Suprapubic skin (tissue), 4 donors: ENCODE results near the gene IQSEC3. TPM values are rescaled to one million over a fixed set of nuclear protein-coding genes. Genes with fewer than 3 reads are reported as not detected.

Experiments
- DNase-seq, 2 donors: peaks; one replicate each; pipeline ENCODE4 v3.0.0-alpha.2; 2019; ENCODE audit warnings: low spot score in 2 of 2
- H3K27ac ChIP-seq: fragments of 200-600 bp; sonication (generic); one replicate; pipeline ENCODE4 v1.5.1; 2019
- H3K27me3 ChIP-seq: fragments of 200-600 bp; sonication (generic); one replicate; pipeline ENCODE4 v1.5.1; 2019
- H3K36me3 ChIP-seq: fragments of 200-600 bp; sonication (generic); one replicate; pipeline ENCODE4 v1.5.1; 2019
- H3K4me1 ChIP-seq: fragments of 200-600 bp; sonication (generic); one replicate; pipeline ENCODE4 v1.5.1; 2019
- H3K4me3 ChIP-seq: fragments of 200-600 bp; sonication (generic); one replicate; pipeline ENCODE4 v1.5.1; 2019; ENCODE audit warnings: mild to moderate bottlenecking
- H3K9me3 ChIP-seq: fragments of 200-600 bp; sonication (generic); one replicate; pipeline ENCODE4 v1.5.1; 2019
- EP300 ChIP-seq: sonication (generic); formaldehyde crosslinking; IDR thresholded peaks from one replicate; pipeline ENCODE4 v1.6.1; 2017; ENCODE audit warnings: antibody characterized with exemption
- POLR2A ChIP-seq, 2 donors: fragments of 450-650 bp; IDR thresholded peaks; one replicate each; pipeline ENCODE4 v1.6.1; 2017; ENCODE audit warnings: antibody characterized with exemption in 2 of 2, mild to moderate bottlenecking in 2 of 2, moderate library complexity in 2 of 2
- POLR2AphosphoS5 ChIP-seq, 3 donors: sonication (generic); formaldehyde crosslinking; IDR thresholded peaks; one replicate each; pipeline ENCODE4 v1.6.1; 2017; ENCODE audit warnings: antibody characterized with exemption in 3 of 3
- WGBS: methylation state at CpG from one replicate; pipeline ENCODE4 v1.1.5; 2018; 5-methylcytosine and 5-hydroxymethylcytosine counted together
- total RNA-seq, 4 donors: library from RNA; depleted of rRNA; stranded (reverse); fragments of >200 nt; gene quantifications; one replicate each; pipeline ENCODE4 v1.1.0, GENCODE V29; 2016
- TF ChIP-seq, protein P1 (sequence below), 2 donors: fragments of 200-600 bp in 1 of 2; fragments of 450-650 bp in 1 of 2; sonication (generic) in 1 of 2; IDR thresholded peaks; one replicate each; pipeline ENCODE4 v1.5.1; 2016 to 2019; ENCODE audit warnings: antibody characterized with exemption in 2 of 2, mild to moderate bottlenecking in 1 of 2, moderate library complexity in 1 of 2

Gene IQSEC3
- total RNA-seq, 4 donors from 2014 or later: 0.18 to 0.21 TPM; not detected in 2

DNA sequence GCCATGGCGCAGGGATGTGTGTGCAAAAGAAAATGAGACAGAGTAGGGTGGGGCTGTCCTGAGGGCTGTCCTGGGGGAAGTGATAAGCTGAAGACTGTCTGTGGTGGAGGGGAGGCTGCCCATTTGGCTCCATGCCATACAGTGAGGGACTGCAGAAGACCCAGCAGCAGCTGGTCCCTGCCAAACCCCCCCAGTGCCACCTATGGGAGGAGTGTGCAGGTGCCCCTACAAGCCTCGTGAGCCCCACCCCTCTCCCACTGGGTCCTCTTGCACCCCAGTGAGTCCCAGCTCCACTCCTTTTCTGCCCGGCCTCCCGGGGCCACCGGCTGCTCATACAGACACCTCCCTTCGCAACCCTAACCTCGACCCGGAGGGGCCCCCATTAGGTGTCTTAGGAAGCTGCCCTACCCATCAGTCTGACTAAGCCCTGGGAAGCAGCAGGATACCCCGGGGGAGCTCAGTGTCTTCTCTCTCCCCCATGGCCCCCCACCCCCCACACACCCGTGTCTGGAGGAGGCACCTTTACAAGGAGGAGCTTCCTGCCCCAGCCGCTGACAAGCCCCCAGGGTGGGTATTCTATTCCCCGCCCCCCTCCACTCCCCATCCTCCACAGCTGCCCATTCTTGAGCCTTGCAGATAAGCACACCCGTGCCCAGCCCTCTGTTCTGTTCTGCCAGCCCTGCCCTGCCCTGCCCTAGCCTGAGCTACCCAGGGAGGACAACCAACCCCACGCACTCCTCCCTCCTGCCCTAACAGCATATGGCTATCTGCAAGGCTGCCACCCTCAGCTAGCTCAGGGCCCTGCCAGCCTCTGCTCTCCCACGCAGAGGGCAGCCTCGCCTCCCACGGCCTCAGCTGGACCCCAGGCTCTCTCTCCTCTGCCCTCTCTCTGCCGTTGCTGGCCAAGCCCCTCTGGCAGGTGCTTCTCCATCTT is 105.4 kb downstream of the IQSEC3 start:
- WGBS: 46% methylated on average over 15 of the region's 18 CpGs
- TF ChIP-seq POLR2AphosphoS5 (IDR thresholded peaks at IDR 0.05) (no peak), POLR2A (IDR thresholded peaks at IDR 0.05) (no peak), EP300 (no peak)
- TF ChIP-seq, protein P1, sequence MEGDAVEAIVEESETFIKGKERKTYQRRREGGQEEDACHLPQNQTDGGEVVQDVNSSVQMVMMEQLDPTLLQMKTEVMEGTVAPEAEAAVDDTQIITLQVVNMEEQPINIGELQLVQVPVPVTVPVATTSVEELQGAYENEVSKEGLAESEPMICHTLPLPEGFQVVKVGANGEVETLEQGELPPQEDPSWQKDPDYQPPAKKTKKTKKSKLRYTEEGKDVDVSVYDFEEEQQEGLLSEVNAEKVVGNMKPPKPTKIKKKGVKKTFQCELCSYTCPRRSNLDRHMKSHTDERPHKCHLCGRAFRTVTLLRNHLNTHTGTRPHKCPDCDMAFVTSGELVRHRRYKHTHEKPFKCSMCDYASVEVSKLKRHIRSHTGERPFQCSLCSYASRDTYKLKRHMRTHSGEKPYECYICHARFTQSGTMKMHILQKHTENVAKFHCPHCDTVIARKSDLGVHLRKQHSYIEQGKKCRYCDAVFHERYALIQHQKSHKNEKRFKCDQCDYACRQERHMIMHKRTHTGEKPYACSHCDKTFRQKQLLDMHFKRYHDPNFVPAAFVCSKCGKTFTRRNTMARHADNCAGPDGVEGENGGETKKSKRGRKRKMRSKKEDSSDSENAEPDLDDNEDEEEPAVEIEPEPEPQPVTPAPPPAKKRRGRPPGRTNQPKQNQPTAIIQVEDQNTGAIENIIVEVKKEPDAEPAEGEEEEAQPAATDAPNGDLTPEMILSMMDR (IDR thresholded peaks at IDR 0.05): no peak
- H3K9me3 ChIP-seq: no peaks in the 10 kb centered on the region
- no peaks in the 10 kb centered on the region for H3K36me3 ChIP-seq
- H3K4me1 ChIP-seq: peaks cover 19% of the 10 kb centered on the region
- DNase-seq: no peak
- peaks cover 52% of the 10 kb centered on the region for H3K27me3 ChIP-seq
- H3K27ac ChIP-seq: no peak overlapping the region
- H3K4me3 ChIP-seq: no peak overlapping the region

DNA sequence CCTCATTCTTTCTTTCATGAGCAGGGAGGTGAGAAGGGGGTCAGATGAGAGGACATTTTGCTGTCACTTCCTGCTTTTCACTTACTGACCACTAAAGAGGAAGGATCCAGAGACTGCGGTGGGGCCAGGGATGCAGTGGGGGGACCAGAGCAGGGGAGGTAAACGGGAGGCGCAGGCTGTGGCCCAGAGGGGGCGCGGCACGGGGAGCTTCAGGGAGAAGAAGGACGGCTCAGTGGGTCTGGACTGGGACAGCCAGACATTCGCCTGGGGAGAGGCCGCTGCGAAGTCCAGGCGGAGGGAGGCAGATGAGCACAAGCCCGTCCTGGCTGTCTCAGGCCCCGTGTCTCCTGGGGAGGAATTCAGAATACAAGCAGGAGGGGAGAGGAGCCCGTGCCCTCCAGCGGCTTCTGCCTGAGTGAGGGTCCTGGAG is 106.2 kb downstream of the IQSEC3 start:
- Histone ChIP-seq H3K4me1 (peaks cover 19% of the 10 kb centered on the region), H3K27ac (no peak overlapping the region), H3K9me3 (no peaks in the 10 kb centered on the region), H3K4me3 (no peak overlapping the region), H3K27me3 (peaks cover 56% of the 10 kb centered on the region), H3K36me3 (no peaks in the 10 kb centered on the region)
- WGBS: 69% methylated on average over 11 of the region's 15 CpGs
- no peak for DNase-seq
- TF ChIP-seq, protein P1 (IDR thresholded peaks at IDR 0.05): no peak
- TF ChIP-seq POLR2A (IDR thresholded peaks at IDR 0.05) (no peak), POLR2AphosphoS5 (IDR thresholded peaks at IDR 0.05) (no peak), EP300 (no peak)

GRCh38 chr12:174124-174523 is 107.6 kb downstream of the IQSEC3 start:
- Histone ChIP-seq H3K36me3 (no peaks in the 10 kb centered on the region), H3K27ac (no peak overlapping the region), H3K4me1 (peaks cover 21% of the 10 kb centered on the region), H3K4me3 (no peak overlapping the region), H3K27me3 (peaks cover 68% of the 10 kb centered on the region), H3K9me3 (no peaks in the 10 kb centered on the region)
- no peak for DNase-seq
- 54% methylated on average over 5 of the region's 6 CpGs for WGBS
- TF ChIP-seq, protein P1 (IDR thresholded peaks at IDR 0.05): no peak
- no peak for TF ChIP-seq POLR2A (IDR thresholded peaks at IDR 0.05)
- no peak for TF ChIP-seq EP300
- TF ChIP-seq POLR2AphosphoS5 (IDR thresholded peaks at IDR 0.05): no peak

DNA sequence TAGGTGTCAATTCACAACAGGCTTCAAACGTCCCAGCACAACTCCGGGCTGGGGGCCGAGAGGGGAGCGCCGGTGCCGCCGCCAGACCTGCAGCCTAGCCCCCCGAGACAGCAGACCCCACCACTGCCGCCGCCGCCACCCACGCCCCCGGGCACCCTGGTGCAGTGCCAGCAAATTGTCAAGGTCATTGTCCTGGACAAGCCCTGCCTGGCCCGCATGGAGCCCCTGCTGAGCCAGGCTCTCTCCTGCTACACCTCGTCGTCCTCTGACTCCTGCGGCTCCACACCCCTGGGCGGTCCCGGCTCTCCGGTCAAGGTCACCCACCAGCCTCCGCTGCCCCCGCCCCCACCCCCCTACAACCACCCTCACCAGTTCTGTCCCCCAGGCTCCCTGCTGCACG is 108.0 kb downstream of the IQSEC3 start:
- TF ChIP-seq POLR2A (IDR thresholded peaks at IDR 0.05) (no peak), EP300 (no peak), POLR2AphosphoS5 (IDR thresholded peaks at IDR 0.05) (no peak)
- TF ChIP-seq, protein P1 (IDR thresholded peaks at IDR 0.05): no peak
- 65% methylated on average over 8 of the region's 23 CpGs for WGBS
- no peak for DNase-seq
- Histone ChIP-seq H3K27ac (no peak overlapping the region), H3K36me3 (no peaks in the 10 kb centered on the region), H3K4me3 (no peak overlapping the region), H3K4me1 (peaks cover 25% of the 10 kb centered on the region), H3K27me3 (peaks cover 68% of the 10 kb centered on the region), H3K9me3 (no peaks in the 10 kb centered on the region)

- H3K4me1 ChIP-seq: peaks cover 30% of the 10 kb centered on the region
- peaks cover 68% of the 10 kb centered on the region for H3K27me3 ChIP-seq
- H3K27ac ChIP-seq: no peak overlapping the region
- no peaks in the 10 kb centered on the region for H3K36me3 ChIP-seq
- DNase-seq: no peak
- TF ChIP-seq POLR2A (IDR thresholded peaks at IDR 0.05): no peak
- TF ChIP-seq, protein P1 (IDR thresholded peaks at IDR 0.05): no peak
- TF ChIP-seq EP300: no peak
- no peak for TF ChIP-seq POLR2AphosphoS5 (IDR thresholded peaks at IDR 0.05)
- H3K4me3 ChIP-seq: no peak overlapping the region
- no peaks in the 10 kb centered on the region for H3K9me3 ChIP-seq
- WGBS: 64% methylated on average over 4 of the region's 10 CpGs
Measured at GRCh38 chr12:175250-175649, 108.7 kb downstream of the IQSEC3 start.
